ENCODE results near the gene EHF. TPM values are rescaled to one million over a fixed set of nuclear protein-coding genes. Genes with fewer than 3 reads are reported as not detected.

Gene EHF
- total RNA-seq, 1 donor from 2014 or later, result not detected

DNA sequence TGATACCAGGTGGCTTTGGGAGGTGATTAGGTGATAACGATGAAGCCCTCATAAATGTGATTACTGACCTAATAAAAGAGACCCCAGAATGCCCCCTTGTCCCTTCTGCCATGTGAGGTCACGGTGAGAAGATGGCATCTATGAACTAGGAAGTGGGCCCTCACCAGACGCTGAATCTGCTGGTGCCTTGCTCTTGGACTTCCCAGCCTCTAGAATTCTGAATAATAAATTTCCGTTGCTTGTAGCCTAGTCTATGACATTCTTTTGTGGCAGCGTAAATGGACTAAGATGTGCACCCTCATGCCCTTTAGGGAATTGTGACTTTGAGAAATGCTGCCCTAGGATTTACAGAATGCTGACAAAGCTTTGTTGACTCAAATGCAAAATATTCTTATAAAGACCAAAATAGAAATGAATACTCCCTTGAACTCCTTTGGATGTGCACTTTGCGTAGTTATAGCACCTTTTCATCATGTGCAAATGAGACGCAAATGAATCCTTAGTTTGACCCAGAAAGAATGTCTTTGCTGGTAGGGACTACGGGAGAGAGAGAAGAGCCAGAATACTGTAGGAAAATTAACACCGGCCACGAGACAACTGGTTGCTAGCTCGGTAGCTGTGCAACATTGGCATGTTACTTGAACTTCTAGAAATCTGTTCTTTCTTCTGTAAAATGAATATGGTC lies 24.8 kb upstream of the EHF start:
- H3K27ac Mint-ChIP-seq (ENCODE audit: unreplicated experiment), result no peak overlapping the region
- peaks cover 13% of the 10 kb centered on the region for H3K27me3 Mint-ChIP-seq (ENCODE audit: low read depth)
- peaks cover 7% of the 10 kb centered on the region for H3K4me1 Mint-ChIP-seq (ENCODE audit: low read depth)
- no peak for DNase-seq (ENCODE audit: low spot score)
- H3K9me3 Mint-ChIP-seq (ENCODE audit: low read depth), result peaks cover 16% of the 10 kb centered on the region
- TF ChIP-seq, protein P1, sequence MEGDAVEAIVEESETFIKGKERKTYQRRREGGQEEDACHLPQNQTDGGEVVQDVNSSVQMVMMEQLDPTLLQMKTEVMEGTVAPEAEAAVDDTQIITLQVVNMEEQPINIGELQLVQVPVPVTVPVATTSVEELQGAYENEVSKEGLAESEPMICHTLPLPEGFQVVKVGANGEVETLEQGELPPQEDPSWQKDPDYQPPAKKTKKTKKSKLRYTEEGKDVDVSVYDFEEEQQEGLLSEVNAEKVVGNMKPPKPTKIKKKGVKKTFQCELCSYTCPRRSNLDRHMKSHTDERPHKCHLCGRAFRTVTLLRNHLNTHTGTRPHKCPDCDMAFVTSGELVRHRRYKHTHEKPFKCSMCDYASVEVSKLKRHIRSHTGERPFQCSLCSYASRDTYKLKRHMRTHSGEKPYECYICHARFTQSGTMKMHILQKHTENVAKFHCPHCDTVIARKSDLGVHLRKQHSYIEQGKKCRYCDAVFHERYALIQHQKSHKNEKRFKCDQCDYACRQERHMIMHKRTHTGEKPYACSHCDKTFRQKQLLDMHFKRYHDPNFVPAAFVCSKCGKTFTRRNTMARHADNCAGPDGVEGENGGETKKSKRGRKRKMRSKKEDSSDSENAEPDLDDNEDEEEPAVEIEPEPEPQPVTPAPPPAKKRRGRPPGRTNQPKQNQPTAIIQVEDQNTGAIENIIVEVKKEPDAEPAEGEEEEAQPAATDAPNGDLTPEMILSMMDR (IDR thresholded peaks at IDR 0.05), result no peak
- H3K36me3 Mint-ChIP-seq (ENCODE audit: low read depth), result peaks cover 8% of the 10 kb centered on the region
- H3K4me3 Mint-ChIP-seq (ENCODE audit: unreplicated experiment), result no peak overlapping the region

DNA sequence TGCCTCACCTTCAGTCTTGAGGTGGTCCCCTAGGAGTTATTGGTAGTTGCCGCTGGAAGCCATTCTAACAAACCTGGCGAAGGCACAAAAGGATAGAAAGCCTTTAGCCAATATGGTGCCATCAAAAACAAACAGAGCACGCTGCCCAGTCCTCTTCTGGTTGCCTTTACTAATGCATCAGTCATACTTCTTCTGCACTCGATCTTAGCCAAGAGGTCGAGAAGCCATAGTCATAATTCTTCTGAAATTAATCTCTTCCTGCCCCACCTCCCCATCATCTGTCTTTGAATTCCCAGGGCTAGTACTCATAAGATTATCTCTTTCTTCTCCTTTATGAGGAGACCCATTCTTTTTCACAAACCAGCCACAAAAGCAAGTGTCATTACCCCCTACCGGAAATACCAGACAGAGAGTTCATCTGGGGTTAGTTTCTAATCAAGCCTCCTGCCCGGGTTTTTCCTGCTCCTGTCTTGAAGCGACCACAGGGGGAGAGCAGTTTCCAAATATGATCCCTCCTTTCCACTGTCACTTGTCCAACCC lies 21.4 kb upstream of the EHF start:
- Mint-ChIP-seq H3K4me3 (ENCODE audit: unreplicated experiment) (no peak overlapping the region), H3K4me1 (ENCODE audit: low read depth) (peaks cover 10% of the 10 kb centered on the region), H3K27me3 (ENCODE audit: low read depth) (no peaks in the 10 kb centered on the region), H3K9me3 (ENCODE audit: low read depth) (no peaks in the 10 kb centered on the region), H3K36me3 (ENCODE audit: low read depth) (no peaks in the 10 kb centered on the region), H3K27ac (ENCODE audit: unreplicated experiment) (no peak overlapping the region)
- no peak for DNase-seq (ENCODE audit: low spot score)
- TF ChIP-seq, protein P1 (IDR thresholded peaks at IDR 0.05), result no peak

DNA sequence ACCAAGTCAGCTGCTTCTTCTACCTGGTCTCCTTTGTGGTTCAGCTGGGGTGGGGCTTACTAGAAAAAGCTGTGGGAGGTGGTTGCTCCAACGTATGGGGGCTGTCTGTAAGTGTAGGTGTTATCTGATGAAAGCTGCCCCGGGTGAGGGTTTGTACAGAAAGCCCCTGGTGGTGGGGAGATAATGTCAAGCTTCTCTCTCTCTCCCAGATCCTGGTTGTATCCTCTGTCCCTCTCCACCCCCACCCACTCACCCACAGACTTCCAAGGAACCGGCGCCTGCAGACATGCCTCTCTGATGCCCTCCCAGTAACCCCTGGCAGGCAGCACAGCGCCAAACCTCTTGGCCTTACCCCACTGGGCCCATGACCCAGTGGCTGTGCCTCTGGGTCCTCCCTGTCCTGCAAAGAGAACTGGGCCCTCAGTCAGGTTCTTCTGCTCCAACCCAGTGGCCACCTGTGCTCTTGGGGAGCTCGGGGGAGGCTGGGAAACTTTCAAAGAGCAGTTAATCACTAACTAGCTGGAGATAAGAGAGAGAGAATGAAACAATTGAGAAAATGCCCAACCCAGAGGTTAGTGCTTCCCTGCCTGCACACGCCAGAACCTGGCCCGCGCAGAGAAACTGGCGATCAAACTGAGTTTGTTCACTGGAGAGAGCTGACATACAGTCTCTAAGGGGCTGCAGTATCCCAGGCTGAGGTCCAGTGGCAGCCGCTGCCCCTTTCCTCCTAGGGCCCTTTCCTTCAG lies 20.4 kb upstream of the EHF start:
- no peak overlapping the region for H3K27ac Mint-ChIP-seq (ENCODE audit: unreplicated experiment)
- H3K4me1 Mint-ChIP-seq (ENCODE audit: low read depth), result peaks cover 10% of the 10 kb centered on the region

DNA sequence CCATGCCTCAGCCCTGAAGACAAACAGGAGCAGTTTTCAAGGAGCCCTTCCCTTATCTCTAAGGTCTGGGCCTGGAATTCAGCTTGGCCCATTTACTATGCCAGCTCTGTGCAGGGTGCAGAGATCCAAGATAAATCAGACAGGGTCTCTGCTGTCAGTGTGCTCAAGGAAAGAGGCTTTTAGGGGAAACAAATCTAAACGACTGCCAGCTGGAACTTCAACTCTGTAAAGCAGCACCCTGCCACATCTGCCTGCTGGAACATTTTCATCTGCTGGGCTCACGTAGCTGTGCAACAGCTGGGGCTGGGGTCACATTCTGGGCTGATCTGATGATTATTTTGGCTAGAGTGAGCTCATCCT lies 19.8 kb upstream of the EHF start:
- TF ChIP-seq, protein P1 (IDR thresholded peaks at IDR 0.05), result no peak
- Mint-ChIP-seq H3K27me3 (ENCODE audit: low read depth) (no peaks in the 10 kb centered on the region), H3K9me3 (ENCODE audit: low read depth) (no peaks in the 10 kb centered on the region), H3K4me1 (ENCODE audit: low read depth) (peaks cover 10% of the 10 kb centered on the region), H3K27ac (ENCODE audit: unreplicated experiment) (no peak overlapping the region), H3K36me3 (ENCODE audit: low read depth) (no peaks in the 10 kb centered on the region), H3K4me3 (ENCODE audit: unreplicated experiment) (no peak overlapping the region)
- no peak for DNase-seq (ENCODE audit: low spot score)

More for the DNA sequence above, 20.4 kb upstream of the EHF start:
- H3K27me3 Mint-ChIP-seq (ENCODE audit: low read depth), result no peaks in the 10 kb centered on the region
- no peaks in the 10 kb centered on the region for H3K36me3 Mint-ChIP-seq (ENCODE audit: low read depth)
- TF ChIP-seq, protein P1 (IDR thresholded peaks at IDR 0.05), result no peak
- H3K9me3 Mint-ChIP-seq (ENCODE audit: low read depth), result no peaks in the 10 kb centered on the region
- H3K4me3 Mint-ChIP-seq (ENCODE audit: unreplicated experiment), result no peak overlapping the region
- DNase-seq (ENCODE audit: low spot score), result no peak

DNA sequence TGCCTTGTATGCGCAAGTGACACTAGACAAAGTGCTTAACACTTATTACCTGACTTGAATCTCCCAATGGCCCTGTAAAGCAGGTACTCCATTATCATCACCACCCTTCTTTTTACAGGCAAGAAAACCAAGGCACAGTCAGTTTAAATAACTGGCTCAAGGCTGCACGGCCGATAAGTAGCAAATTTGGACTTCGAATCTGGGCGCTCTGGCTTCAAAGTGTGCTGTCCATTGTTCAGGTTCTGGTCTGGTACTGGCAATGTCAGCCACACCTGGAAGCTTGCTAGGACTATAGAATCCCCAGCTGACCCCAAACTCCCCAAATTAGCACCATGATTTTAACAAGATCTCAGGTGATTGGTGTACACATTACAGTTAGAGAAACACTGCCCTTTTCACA lies 19.3 kb upstream of the EHF start:
- Mint-ChIP-seq H3K9me3 (ENCODE audit: low read depth) (no peaks in the 10 kb centered on the region), H3K4me3 (ENCODE audit: unreplicated experiment) (no peak overlapping the region), H3K27ac (ENCODE audit: unreplicated experiment) (no peak overlapping the region), H3K27me3 (ENCODE audit: low read depth) (no peaks in the 10 kb centered on the region), H3K4me1 (ENCODE audit: low read depth) (peaks cover 10% of the 10 kb centered on the region), H3K36me3 (ENCODE audit: low read depth) (no peaks in the 10 kb centered on the region)
- DNase-seq (ENCODE audit: low spot score), result no peak
- TF ChIP-seq, protein P1 (IDR thresholded peaks at IDR 0.05), result no peak

Measured in chondrocyte (in vitro differentiated cells).